ENCODE data around the gene TRMT61A.

Gene TRMT61A

DNA sequence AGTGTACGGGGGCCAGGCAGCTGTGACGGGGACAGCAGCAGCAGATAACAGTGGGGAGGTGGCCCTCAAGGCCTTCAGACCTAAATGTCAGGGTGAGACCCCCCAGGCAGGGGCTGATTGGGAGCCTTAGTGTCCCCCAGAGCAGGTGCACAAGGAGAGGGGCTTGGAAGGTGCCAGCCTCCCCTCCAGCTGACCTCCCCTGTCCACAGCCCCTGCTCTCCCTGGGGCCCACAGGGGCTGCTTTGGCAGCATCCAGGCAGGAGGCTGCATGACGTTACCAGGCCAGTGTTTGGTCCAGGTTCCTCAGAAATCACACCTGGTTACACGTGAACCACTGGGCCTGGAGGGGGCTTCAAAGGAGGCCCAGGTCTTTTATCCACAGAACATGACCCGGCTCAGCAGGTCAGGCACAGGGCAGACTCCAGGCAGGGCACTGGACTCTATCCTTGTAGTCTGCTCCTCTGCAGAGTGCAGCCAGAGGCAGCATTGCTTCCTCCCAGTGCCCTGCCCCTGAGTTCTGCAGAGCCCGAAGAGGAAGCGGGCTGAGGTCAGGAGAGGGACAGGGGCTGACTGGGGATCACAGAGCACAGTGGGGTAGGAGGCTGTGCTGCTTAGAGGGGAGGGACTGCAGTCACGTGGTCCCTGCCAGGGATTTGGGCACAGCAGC is 2.6 kb upstream of the TRMT61A start:
- H3K9me3 ChIP-seq (ENCODE audit: low read length), result no peaks in the 10 kb centered on the region

DNA sequence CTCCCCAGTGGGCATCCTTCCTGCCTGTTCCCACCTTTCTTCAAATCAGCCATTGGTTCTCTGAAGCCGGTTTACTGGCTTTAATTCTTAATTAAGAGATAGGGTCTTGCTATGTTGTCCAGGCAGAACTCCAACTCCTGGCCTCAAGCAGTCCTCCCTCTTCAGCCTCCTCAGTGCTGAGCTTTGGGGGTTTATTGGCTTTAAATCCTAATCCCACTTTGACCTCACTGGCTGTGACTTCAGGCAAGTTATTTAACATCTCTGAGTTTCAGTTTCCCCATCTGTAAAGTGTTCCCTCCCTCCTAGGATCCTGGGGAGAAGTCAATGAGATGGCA is 2.1 kb upstream of the TRMT61A start:
- no peak overlapping the region for H3K4me3 ChIP-seq (ENCODE audit: low read depth in 1 of 2, low read length in 2 of 2)
- peaks cover 14% of the 10 kb centered on the region for H3K36me3 ChIP-seq (ENCODE audit: insufficient read depth, low read length)
- no peak overlapping the region for H3K9ac ChIP-seq (ENCODE audit: low read length)
- peaks cover 77% of the 10 kb centered on the region for H3K4me1 ChIP-seq (ENCODE audit: insufficient read depth, low read length)
- peak overlapping the region; percentile 93 for H3K27ac ChIP-seq (ENCODE audit: low read depth, low read length)
- no peaks in the 10 kb centered on the region for H3K9me3 ChIP-seq (ENCODE audit: low read length)
- H3K27me3 ChIP-seq (ENCODE audit: control insufficient read depth in 1 of 2, insufficient read depth in 2 of 2, low read length in 2 of 2), result no peaks in the 10 kb centered on the region

More for the DNA sequence above, 2.6 kb upstream of the TRMT61A start:
- Histone ChIP-seq H3K4me1 (ENCODE audit: insufficient read depth, low read length) (peaks cover 72% of the 10 kb centered on the region), H3K36me3 (ENCODE audit: insufficient read depth, low read length) (peaks cover 14% of the 10 kb centered on the region), H3K9ac (ENCODE audit: low read length) (no peak overlapping the region), H3K27ac (ENCODE audit: low read depth, low read length) (peak overlapping the region; percentile 93), H3K4me3 (ENCODE audit: low read depth in 1 of 2, low read length in 2 of 2) (no peak overlapping the region), H3K27me3 (ENCODE audit: control insufficient read depth in 1 of 2, insufficient read depth in 2 of 2, low read length in 2 of 2) (no peaks in the 10 kb centered on the region)

DNA sequence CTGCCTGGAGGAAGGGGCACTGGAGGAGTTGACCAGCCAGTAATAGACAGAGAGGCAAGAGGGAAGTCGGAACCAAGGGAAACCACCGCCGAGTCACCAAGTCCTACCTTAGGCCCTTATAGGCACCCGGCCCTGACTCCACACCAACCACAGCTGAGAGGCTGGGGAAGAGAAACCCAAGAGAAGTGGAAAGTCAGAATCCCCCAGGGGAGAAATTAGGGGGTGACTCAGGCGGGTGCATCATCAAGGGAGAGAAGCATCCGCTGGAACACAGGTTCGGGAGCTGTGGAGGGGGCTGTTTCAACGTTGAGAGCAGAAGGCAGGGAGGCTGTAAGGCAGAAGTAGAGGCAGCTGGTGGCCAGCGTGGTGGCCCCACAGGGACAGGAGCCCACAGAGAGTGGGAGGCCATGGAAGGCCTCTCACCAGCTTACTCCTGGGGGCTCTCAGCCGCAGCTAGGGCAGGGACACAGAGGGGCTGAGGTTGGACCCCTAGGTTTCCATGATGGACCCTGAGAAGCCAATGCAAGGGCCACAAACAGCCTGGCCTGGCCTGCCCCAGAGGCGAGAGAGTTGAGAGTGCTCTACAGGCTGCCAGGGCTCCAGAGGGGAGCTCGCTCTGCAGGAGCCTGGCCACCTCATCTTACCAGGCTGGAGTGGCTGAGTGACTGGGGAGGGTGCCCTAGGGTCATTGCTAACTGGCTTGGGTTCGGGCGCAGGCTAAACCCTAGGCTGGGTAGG is 1.4 kb upstream of the TRMT61A start:
- Histone ChIP-seq H3K36me3 (ENCODE audit: insufficient read depth, low read length) (peaks cover 14% of the 10 kb centered on the region), H3K27ac (ENCODE audit: low read depth, low read length) (peak overlapping the region; percentile 93), H3K9ac (ENCODE audit: low read length) (no peak overlapping the region), H3K4me3 (ENCODE audit: low read depth in 1 of 2, low read length in 2 of 2) (no peak overlapping the region), H3K9me3 (ENCODE audit: low read length) (no peaks in the 10 kb centered on the region), H3K27me3 (ENCODE audit: control insufficient read depth in 1 of 2, insufficient read depth in 2 of 2, low read length in 2 of 2) (no peaks in the 10 kb centered on the region), H3K4me1 (ENCODE audit: insufficient read depth, low read length) (peaks cover 84% of the 10 kb centered on the region)

DNA sequence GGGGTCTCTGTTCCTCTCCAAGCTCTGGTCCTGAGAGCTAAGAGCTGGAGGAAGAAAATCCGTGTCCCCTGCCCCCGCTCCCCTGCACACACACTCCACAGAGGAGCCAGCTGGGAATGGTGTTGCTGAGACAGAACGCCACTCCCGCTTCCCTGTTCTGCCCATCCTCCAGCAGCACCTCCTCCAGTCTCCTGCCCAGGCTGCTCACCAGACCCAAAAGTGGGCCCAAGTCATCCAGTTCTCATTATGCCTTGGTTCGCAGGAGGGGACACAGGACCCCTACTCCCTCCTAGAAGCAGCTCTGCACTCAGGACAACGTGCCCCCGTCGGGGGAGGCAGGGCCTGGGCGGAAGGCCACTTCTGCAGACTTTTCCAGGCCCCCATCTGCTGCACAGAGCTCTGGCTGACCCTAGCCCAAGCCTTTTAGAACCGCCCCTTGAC is 830 bp upstream of the TRMT61A start:
- H3K9ac ChIP-seq (ENCODE audit: low read length), result no peak overlapping the region
- H3K36me3 ChIP-seq (ENCODE audit: insufficient read depth, low read length), result peaks cover 14% of the 10 kb centered on the region
- no peaks in the 10 kb centered on the region for H3K27me3 ChIP-seq (ENCODE audit: control insufficient read depth in 1 of 2, insufficient read depth in 2 of 2, low read length in 2 of 2)
- peak overlapping the region in 1 of 2 donors; percentile 45 for H3K4me3 ChIP-seq (ENCODE audit: low read depth in 1 of 2, low read length in 2 of 2)
- peaks cover 87% of the 10 kb centered on the region for H3K4me1 ChIP-seq (ENCODE audit: insufficient read depth, low read length)
- no peaks in the 10 kb centered on the region for H3K9me3 ChIP-seq (ENCODE audit: low read length)
- peak overlapping the region; percentile 93 for H3K27ac ChIP-seq (ENCODE audit: low read depth, low read length)

DNA sequence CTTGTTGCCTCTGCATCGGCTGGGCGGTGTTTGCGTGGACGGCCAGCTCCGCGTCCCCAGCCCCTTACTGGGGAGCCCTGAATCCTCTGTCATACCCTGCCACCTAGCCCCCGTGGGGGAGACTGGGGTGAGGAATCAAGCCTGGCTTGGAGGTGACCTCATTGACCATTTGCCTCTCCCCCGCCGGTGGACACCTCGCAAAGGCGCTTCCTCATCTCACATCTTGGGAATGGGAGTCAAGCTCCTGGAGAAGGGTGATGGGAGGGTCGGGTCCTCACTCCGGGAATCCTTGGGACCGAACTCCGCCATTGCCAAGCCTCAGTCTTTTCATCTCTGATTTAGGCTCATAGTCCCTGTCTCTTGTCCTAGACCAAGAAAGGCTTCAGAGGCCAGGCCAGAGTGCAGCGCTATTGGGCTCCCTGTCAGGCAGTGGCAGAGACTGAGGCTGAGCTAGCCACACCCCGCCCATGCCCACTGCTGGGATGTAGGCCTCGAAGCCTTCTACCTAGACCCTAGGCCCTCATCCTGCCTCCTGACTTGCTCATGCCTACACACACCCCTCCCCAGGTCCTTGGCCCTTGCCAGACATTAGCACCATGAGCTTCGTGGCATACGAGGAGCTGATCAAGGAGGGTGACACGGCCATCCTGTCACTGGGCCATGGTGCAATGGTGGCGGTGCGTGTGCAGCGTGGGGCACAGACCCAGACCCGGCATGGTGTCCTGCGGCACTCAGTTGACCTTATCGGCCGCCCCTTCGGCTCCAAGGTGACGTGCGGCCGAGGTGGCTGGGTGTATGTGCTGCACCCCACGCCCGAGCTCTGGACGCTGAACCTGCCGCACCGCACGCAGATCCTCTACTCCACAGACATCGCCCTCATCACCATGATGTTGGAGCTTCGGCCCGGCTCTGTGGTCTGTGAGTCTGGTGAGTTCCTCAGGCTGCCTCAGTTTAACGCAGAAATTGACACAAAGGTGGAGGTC is 678 bp downstream of the TRMT61A start:
- no peaks in the 10 kb centered on the region for H3K9me3 ChIP-seq (ENCODE audit: low read length)

GRCh38 chr14:103530390-103530789 is 1.4 kb downstream of the TRMT61A start:
- H3K27ac ChIP-seq (ENCODE audit: low read depth, low read length), result peak overlapping the region; percentile 12
- H3K4me3 ChIP-seq (ENCODE audit: low read depth in 1 of 2, low read length in 2 of 2), result peak overlapping the region in 1 of 2 donors; percentile 96
- H3K27me3 ChIP-seq (ENCODE audit: control insufficient read depth in 1 of 2, insufficient read depth in 2 of 2, low read length in 2 of 2), result no peaks in the 10 kb centered on the region
- H3K4me1 ChIP-seq (ENCODE audit: insufficient read depth, low read length), result peaks cover 88% of the 10 kb centered on the region
- no peaks in the 10 kb centered on the region for H3K9me3 ChIP-seq (ENCODE audit: low read length)
- H3K9ac ChIP-seq (ENCODE audit: low read length), result peak overlapping the region; percentile 80
- H3K36me3 ChIP-seq (ENCODE audit: insufficient read depth, low read length), result peaks cover 14% of the 10 kb centered on the region

More for the DNA sequence above, 678 bp downstream of the TRMT61A start:
- Histone ChIP-seq H3K27me3 (ENCODE audit: control insufficient read depth in 1 of 2, insufficient read depth in 2 of 2, low read length in 2 of 2) (no peaks in the 10 kb centered on the region), H3K4me3 (ENCODE audit: low read depth in 1 of 2, low read length in 2 of 2) (peak overlapping the region; percentile 93 to 96), H3K4me1 (ENCODE audit: insufficient read depth, low read length) (peaks cover 88% of the 10 kb centered on the region), H3K9ac (ENCODE audit: low read length) (peak overlapping the region; percentile 80), H3K36me3 (ENCODE audit: insufficient read depth, low read length) (peaks cover 14% of the 10 kb centered on the region), H3K27ac (ENCODE audit: low read depth, low read length) (peak overlapping the region; percentile 93)

GRCh38 chr14:103530831-103531230 is 1.8 kb downstream of the TRMT61A start:
- Histone ChIP-seq H3K36me3 (ENCODE audit: insufficient read depth, low read length) (peaks cover 14% of the 10 kb centered on the region), H3K9ac (ENCODE audit: low read length) (no peak overlapping the region), H3K9me3 (ENCODE audit: low read length) (no peaks in the 10 kb centered on the region), H3K27me3 (ENCODE audit: control insufficient read depth in 1 of 2, insufficient read depth in 2 of 2, low read length in 2 of 2) (no peaks in the 10 kb centered on the region), H3K27ac (ENCODE audit: low read depth, low read length) (peak overlapping the region; percentile 12), H3K4me1 (ENCODE audit: insufficient read depth, low read length) (peaks cover 88% of the 10 kb centered on the region), H3K4me3 (ENCODE audit: low read depth in 1 of 2, low read length in 2 of 2) (no peak overlapping the region)

DNA sequence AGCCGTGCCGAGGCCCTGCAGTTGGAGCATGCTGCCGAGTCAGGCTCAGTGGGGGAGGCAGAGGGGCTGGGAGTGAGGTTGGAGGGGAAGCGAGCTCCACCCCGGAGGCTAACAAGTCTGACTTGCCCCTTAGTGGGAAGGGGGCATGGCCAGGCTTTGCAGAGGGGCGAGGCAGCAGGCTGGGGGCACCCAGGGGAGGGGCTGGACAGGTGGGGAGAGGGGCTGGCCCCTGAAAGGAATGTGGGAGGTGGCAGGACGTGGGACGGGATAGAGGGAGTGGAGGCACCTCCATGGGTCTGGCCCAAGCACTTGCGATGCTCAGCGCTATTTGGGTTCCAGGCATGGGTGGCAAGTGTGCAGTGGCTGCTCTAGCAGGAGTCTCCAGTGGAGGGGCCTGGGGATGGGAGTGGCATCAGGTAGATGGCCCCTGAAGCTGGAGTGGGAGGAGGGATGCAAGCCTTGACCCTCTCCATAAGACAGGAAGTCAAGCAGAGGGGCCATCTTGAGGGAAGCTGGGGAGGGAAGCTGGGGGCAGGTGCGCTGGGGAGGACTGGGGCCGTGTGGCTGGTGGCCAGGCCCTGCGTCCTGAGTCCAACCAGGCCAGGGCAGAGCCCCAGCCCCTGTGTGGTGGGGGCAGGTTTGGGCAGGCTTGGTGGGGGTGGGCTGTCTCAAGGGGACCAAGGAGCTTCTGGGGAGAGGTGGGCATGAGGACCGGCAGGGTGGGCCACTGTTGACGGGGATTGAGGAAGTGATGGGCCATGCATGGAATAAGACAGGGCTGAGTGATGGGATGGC is 2.6 kb downstream of the TRMT61A start:
- peaks cover 14% of the 10 kb centered on the region for H3K36me3 ChIP-seq (ENCODE audit: insufficient read depth, low read length)
- H3K27me3 ChIP-seq (ENCODE audit: control insufficient read depth in 1 of 2, insufficient read depth in 2 of 2, low read length in 2 of 2), result no peaks in the 10 kb centered on the region
- H3K27ac ChIP-seq (ENCODE audit: low read depth, low read length), result peak overlapping the region; percentile 90
- H3K9me3 ChIP-seq (ENCODE audit: low read length), result no peaks in the 10 kb centered on the region
- H3K4me1 ChIP-seq (ENCODE audit: insufficient read depth, low read length), result peaks cover 89% of the 10 kb centered on the region
- H3K4me3 ChIP-seq (ENCODE audit: low read depth in 1 of 2, low read length in 2 of 2), result no peak overlapping the region
- H3K9ac ChIP-seq (ENCODE audit: low read length), result no peak overlapping the region

GRCh38 chr14:103532216-103533136 is 3.5 kb downstream of the TRMT61A start:
- Histone ChIP-seq H3K9ac (ENCODE audit: low read length) (no peak overlapping the region), H3K27me3 (ENCODE audit: control insufficient read depth in 1 of 2, insufficient read depth in 2 of 2, low read length in 2 of 2) (no peaks in the 10 kb centered on the region), H3K36me3 (ENCODE audit: insufficient read depth, low read length) (peaks cover 14% of the 10 kb centered on the region), H3K4me1 (ENCODE audit: insufficient read depth, low read length) (peaks cover 82% of the 10 kb centered on the region), H3K9me3 (ENCODE audit: low read length) (no peaks in the 10 kb centered on the region), H3K27ac (ENCODE audit: low read depth, low read length) (peak overlapping the region; percentile 90), H3K4me3 (ENCODE audit: low read depth in 1 of 2, low read length in 2 of 2) (no peak overlapping the region)

All from muscle layer of colon (tissue), 2 donors.